GM18951 (cell line): ENCODE data around the gene SPPL3.

Source experiments
- POLR2A ChIP-seq: IDR thresholded peaks from 4 replicates; pipeline ENCODE4 v1.6.1; 2011; ENCODE audit warnings: mild to moderate bottlenecking; ENCODE audit not compliant: insufficient read length, insufficient read depth; ENCODE audit errors: extremely low read depth
- in situ Hi-C: fragments of 300-500 bp; cut with MboI; formaldehyde crosslinking; loops from one replicate; pipeline ENCODE4 v1.12.0; 2022; ENCODE audit warnings: low sequenced_read_pairs, mixed read lengths, inconsistent platforms; ENCODE audit not compliant: unreplicated experiment

SPPL3 gene

DNA sequence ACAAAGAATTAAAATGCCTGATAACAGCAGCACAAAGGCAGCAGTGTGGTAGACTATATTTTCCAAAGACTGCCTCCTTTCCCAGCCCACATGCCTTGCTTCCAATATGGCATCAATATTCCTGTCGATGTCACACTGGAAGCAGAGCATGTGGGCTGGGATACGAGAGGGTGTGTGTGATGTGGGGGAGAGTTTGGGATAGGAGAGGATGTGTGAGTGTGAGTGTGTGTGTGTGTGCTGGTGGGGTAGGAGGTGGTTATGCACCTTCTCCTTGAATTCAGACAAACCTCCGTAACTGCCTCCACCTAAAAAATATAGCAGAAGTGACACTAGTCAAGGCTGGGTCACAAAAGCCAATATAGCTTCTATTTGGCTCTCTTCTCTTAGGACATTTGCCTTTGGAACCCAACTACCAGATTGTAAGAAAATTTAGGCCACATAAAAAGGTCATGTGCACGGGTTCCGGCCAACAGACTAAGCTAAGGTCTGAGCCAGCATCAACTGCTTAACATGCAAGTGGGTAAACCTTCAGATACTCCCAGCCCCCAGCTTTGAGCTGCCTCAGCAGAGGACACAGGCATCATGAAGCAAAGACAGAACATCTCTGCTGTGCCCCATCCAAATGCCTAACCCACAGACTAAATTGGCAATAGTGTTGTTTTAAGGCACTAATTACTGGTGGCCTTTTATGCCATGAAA, 29.5 kb downstream of the SPPL3 start:
- in situ Hi-C loops, result no loop called here
- no peak for TF ChIP-seq POLR2A

GRCh38 chr12:120873226-120873625, 30.9 kb downstream of the SPPL3 start:
- in situ Hi-C loops, result no loop called here
- TF ChIP-seq POLR2A, result no peak

DNA sequence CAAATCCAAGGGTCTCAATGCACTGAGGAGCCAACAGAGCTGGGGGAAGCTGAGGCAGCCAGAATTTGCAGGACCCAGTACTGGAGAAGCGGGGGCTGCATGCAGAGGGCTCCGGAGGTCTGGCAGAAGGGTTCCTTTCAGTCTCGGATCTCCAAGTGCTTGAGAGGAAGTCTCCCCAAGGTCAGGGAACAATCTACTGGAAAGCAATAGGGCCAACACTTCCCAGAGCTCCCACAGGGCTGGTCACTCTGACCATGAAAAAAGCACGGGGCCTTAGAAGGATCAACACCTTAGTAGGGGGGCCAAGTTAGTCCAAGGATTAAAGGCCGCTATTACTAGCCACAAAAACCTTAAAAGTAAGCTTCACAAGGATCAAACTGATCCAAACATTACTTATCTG, 31.7 kb downstream of the SPPL3 start:
- in situ Hi-C loops, result no loop called here
- no peak for TF ChIP-seq POLR2A

DNA sequence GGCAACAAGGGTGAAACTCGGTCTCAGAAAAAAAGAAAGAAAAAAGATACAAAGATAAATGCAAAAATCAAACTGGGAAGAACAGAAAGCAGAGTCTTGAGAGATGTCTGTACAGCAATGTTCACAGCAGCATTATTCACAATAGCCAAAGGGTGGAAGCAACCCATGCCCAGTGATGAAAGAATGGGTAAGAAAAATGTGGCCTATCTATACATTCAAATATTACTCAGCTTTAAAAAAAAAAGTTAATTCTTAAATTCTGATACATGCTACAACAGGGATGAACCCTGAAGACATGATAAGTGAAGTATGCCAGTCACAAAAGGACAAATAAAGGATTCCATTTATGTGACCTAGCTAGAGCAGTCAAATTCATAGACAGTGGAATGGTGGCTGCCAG, 33.7 kb downstream of the SPPL3 start:
- in situ Hi-C loops, result no loop called here
- TF ChIP-seq POLR2A, result no peak

DNA sequence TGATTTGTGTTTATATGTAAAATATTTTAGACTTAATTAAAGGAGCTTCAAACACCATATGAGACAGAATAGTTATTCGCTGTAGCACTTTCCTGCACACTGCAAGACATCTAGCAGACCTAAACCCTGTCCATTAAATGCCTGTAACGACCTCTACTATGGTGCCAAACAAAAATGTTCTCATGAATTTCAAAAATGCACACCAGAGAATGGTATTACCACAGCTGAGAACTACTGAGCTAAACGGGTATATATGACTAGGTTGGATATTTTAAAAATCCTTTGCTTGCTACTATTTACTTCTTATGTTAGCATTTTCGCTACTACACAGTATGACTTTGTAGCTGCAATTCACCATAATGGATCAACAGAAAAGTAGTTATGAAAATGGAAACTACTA, 34.8 kb downstream of the SPPL3 start:
- TF ChIP-seq POLR2A, result no peak
- in situ Hi-C loops, result no loop called here

DNA sequence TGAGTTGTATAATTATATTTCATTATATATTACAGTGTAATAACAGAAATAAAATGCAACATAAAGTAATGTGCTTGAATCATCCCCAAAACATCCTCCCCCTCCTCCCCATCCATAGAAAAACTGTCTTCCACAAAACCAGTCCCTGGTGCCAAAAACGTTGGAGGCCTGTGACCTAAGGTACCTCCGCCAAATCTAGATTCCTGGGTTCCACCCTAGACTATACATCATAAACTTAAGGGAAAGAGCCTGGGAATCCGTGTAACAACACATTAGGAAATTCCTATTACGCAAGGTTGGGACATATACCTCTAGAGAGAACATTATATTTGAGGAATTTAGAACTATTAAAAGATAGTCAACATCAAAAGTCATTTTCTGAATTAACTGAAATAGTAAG, 38.0 kb downstream of the SPPL3 start:
- TF ChIP-seq POLR2A, result no peak
- in situ Hi-C loops, result no loop called here

GRCh38 chr12:120865098-120865497, 39.1 kb downstream of the SPPL3 start:
- in situ Hi-C loops, result no loop called here

DNA sequence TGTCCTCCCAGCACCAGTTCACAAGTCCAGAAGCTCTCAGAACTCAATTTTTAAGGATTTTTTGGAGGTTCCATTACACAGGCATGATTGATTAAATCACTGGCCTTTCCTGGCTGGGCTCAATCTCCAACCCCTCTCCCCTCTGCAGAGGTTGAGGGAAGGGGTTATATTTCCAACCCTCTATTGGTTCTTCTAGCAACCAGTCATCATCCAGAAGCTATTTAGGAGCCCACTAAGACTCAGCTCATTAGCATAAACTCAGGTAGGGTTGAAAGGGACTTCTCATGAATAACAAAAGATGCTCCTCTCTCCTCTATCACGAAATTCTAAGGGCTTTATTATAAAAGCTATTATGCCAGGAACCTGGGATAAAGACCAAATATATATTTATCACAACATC, 41.5 kb downstream of the SPPL3 start:
- no peak for TF ChIP-seq POLR2A
- in situ Hi-C loops, result no loop called here

More at GRCh38 chr12:120865098-120865497, 39.1 kb downstream of the SPPL3 start:
- TF ChIP-seq POLR2A, result no peak

GRCh38 chr12:120861074-120861795, 42.9 kb downstream of the SPPL3 start:
- in situ Hi-C loops, result no loop called here
- TF ChIP-seq POLR2A, result no peak

- no peak for TF ChIP-seq POLR2A
- in situ Hi-C loops, result no loop called here
These were observed 45.7 kb downstream of the SPPL3 start for GRCh38 chr12:120858306-120859088.

DNA sequence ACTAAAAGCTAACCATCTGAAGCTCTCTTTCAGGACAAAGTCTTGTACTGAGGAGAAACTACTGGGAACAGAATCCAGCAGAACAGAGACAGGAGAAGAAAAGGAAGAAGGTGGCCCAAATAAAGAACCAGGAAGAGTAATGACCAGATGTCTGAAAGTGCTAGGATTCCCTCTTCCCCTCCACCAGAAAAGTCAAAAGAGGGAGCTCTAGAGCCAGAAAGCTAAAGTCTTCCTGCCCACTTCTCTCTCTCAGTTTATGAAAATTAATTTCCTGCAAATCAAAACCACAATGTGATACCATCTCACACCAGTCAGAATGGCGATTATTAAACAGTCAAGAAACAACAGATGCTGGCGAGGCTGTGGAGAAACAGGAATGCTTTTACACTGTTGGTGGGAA, 47.2 kb downstream of the SPPL3 start:
- TF ChIP-seq POLR2A, result no peak
- in situ Hi-C loops, result no loop called here

DNA sequence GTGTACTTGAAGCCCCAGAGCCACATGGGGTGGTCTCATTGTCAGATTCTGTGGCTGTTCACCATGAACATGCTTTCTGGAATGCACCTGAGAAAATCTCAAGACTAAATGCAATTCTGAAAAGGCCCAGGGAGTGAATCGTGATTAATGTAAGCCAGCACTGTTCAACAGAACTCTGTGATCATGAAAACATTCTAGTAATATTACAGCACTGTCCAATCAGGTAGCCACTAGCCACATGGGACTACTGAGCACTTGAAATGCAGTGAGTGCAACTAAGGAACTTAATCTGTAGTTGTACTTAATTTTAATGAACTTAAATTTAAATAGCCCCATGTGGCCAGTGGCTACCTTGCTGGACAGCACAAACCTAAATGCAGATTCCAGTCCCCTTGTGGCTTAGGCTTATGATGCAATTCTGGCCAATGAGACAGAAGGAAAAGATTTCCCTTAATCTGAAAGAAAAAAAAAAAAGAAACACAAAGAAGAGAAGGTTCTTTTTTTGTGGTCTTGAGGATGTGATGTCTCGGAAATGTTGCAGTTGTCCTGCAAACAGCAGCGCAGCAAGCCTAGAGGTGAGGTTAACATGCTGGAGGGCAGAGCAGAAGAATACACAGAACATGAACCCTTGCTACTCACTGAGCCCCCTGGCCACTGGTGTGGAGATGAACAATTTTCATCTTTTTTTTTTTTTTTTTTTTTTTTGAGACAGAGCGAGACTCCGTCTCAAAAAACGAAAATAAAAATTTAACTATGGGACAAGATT, 48.2 kb downstream of the SPPL3 start:
- in situ Hi-C loops, result no loop called here
- no peak for TF ChIP-seq POLR2A

GRCh38 chr12:120854804-120855203, 49.4 kb downstream of the SPPL3 start:
- no peak for TF ChIP-seq POLR2A
- in situ Hi-C loops, result no loop called here
